Measurements from ENCODE around the gene CAMTA1. TPM values are rescaled to one million over a fixed set of nuclear protein-coding genes. Genes with fewer than 3 reads are reported as not detected.
A peak's percentile ranks its signal among the peaks of the same experiment; 100 is the strongest.
"Not testable (repeated sequence)": the region's sequence is repeated elsewhere in the genome, so short reads cannot be mapped to it uniquely, and the experiment has no call there.

CAMTA1 gene
- polyA plus RNA-seq, 12 donors: 24.2 to 51.1 (median 44.7) TPM; not detected in 1

DNA sequence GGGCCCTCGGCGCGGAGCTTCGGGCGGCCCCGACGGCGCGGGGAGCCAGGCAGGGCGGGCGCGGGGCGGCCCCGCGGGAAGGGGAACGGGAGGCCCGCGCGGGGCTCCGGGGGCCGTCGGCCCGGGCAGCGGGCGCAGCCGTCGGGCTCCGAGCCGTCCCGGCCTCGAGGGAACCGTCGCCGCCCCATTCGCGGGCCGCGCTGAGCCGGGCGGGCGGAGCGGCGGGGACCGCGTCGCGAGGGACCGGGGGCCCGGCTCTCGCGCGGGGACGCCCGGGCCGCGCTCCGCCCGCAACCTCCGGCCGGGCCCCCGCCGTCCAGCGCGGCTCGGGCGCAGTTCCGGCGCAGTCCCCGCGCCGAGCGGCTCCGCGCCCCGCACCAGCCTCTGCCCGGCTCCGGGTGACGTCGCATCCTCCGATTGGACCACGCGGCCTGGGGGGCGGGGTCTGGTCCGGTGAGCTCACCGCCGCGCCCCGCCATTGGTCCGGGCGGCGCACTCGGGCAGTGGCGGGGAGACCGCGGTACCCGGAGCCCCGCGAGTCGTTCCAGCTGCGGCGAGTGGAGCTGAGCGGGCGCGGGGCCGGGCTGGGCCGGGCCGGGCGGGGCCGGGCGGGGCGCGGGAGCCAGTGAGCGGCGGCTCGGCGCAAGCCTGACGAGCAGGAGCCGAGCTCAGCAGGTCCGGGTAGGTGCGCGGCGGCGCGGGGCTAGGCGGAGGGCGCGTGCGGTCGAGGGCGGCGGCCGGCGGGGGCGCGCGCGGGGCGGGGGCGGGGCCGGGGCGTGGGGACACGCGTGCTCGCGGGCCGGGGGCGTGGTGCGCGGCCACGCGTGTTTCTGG, 919.2 kb downstream of the CAMTA1 start:
- DNase-seq: peak; percentile 93

DNA sequence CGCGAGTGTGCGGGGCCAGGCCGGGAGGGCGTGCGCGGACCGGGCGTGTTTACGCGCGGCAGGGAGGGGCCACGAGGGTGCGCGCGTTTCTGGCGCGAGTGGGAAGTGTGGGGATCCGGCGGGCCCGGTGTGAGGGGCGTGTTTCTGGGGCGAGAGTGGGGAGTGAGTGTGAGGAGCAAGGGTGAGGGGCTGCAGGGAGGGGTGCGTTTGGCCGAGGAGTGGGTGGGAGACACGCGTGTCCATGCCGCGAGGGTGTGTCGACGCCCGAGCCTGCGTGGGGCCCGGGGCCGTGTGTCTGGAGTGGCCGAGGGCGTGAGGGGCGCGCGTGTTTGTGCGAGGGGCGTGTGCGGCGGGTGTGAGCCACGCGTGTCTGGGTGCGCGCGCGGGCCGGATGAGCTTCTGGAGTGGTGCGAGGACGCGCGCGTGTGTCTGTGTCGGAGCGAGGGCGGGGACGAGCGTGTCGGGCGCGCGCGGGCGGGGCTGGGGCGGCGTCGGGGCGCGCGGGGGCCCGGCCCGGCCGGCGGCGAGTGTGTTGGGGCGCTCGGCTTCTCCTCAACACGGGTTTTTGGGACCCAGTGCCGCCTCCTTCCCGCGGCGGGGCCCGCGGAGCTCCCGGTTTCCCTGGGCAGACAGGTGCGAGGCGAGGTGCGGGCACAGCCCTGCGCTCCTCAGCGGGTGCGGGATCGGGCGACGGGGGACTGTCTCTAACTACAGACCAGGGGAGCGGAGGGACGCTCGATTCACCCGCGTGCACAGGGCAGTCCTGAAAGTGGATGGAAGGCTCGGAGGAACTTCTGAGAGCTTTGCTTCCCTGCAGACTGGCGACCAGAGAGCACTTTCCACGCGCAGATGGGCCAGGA, 920.0 kb downstream of the CAMTA1 start:
- DNase-seq: no peak

DNA sequence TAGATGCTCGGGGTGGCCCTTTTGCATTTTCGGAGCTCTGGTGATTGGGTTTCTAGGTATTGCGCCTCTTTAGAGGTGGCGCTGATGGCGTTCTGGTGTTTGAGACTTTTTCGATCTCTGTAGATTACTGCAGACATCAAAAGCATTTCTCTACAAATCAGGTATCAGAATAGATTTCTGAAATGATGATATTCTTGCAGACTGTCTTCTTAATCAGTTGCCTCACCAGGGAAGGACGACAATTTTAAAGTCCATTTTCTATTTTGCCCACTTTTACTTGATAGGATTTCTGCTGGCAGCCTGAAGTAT, 920.6 kb downstream of the CAMTA1 start:
- DNase-seq: no peak

DNA sequence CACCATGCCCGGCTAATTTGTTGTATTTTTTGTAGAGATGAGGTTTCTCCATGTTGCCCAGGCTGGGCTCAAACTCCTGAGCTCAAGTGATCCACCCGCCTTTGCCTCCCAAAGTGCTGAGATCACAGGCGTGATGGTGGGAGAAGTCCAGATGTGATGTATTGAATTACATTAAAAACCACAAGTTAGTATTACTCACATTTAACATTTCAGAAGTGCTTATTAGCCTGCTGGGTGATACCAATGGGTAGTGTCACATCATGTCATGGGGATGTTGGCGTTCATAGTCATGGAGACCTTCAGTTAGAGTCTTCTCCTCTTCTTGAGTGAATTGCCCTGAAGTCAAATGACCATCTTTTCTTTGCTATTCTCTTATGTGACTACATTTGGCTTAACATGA, 922.3 kb downstream of the CAMTA1 start:
- DNase-seq: no peak

DNA sequence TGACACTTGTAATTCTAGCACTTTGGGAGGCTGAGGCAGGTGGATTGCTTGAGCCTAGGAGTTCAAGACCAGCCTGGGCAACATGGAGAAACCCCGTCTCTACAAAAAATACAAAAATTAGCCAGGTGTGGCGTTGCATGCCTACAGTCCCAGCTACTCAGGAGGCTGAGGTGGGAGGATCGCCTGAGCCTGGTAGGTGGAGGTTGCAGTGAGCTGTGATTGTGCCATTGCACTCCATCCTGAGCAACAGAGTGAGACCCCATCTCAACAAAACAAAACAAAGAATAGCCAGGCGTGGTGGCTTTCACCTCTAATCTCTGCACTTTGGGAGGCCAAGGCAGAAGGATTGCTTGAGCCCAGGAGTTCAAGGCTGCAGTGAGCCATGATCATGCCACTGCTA, 922.8 kb downstream of the CAMTA1 start:
- not testable (repeated sequence) for DNase-seq

DNA sequence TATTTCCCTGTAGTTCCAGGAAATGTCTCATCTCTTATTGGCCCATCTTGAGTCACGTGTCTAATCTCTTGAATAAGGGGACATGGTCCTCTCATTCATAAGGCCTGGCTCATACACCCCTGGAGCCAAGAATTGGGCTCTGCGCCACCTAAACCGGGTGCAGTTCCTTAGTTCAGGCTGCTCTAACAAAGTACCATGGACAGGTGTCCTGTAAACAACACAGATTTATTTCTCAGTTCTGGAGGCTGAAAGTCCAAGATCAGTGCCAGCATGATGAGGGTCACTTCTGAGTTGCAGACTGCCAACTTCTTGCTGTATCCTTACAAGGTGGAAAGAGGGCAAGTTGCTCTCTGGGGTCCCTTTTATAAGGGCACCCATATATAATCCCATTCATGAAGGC, 925.6 kb downstream of the CAMTA1 start:
- DNase-seq: no peak

DNA sequence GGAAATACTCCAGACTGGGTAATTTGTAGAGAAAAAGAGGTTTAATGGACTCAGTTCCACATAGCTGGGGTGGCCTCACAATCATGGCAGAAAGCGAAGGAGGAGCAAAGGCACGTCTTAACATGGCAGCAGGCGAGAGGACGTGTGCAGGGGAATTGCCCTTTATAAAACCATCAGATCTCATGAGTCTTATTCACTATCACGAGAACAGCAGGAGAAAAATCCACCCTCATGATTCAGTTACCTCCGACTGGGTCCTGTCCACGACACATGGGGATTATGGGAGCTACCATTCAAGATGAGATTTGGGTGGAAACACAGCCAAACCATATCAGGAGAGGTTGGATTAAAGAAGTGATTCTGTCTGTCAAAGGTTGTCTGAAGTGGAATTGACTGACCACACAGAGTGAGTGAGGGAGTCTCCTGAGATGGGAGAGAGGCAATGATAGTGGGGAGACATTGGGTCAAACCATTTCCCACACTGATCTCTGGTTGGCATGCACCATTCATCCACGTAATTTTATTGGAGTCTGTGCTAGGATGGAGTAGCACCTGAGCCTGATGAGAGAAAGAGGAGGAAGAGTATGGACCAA, 927.6 kb downstream of the CAMTA1 start:
- DNase-seq: no peak

DNA sequence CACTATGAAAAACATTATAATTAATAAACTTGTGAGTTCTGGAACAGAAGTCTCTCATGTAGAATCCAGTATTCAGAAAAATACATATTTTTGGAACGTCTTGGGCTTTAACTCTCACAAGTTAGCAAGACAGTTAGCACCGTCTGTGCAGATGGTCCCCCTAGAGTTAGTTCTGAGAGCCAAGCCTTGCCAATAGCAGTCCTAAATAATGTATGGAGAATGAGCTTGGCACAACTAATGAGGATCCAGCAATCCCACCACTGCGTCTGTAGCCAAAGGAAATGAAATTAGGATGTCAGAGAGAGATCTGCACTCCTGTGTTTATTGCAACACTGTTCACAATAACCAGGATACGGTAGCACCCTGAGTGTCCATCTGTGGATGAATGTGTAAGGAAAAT, 931.3 kb downstream of the CAMTA1 start:
- no peak for DNase-seq

DNA sequence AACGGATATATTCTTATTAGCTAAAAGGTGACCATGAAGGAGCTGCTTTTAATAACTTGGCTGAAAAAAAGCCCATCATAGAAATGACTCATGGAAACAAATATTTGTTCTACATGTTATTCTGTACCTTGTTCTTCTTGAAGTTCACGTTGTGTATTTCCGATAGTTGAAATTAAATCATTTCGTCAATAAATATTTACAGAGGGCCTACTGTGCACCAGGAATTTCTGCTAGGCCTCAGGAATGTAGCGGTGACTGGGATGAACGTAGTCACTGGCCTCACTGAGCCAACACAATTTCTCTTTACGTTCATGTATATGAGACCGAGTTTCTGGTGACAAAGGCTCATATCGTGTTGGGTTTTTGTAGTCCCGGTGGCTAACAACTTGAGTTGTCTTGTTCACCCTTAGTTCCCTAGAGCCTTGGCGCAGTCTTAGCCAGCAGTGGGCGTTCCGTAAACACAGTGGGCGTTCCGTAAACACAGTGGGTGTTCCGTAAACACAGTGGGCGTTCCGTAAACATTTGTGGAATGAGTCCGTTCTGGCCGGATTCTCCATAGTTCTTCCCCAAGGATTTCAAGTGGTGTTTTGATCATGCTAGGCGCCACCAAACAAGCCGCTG, 932.6 kb downstream of the CAMTA1 start:
- DNase-seq: no peak

DNA sequence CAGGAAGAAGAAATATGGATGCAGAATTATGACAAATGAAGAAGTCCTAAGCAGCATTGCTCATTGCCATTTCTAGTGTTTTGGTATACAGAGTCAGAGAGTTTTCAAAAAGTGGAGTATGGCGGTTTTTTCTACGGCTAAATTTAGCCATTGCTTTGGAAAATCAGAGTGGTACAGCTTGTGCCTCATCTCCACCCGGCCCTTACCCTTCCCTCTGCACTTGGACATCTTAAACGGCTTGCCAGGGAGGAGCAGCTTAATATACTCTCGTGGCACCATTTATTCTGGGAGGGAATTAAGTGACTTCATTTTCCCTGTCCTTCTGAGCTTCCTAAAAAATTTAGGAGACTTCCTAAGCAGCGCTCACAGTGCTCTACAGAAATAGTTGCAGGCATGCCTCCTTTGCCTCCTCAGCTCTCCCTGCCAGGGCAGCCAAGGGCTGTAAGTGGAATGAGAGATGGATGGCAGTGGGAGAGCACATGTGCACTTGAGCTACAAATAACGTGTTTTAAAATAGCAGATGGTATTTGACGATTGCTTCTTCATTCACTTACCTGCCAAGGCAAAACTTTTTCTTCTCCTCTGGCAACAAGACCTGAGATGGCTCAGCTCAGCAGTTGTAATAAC, 934.3 kb downstream of the CAMTA1 start:
- no peak for DNase-seq

DNA sequence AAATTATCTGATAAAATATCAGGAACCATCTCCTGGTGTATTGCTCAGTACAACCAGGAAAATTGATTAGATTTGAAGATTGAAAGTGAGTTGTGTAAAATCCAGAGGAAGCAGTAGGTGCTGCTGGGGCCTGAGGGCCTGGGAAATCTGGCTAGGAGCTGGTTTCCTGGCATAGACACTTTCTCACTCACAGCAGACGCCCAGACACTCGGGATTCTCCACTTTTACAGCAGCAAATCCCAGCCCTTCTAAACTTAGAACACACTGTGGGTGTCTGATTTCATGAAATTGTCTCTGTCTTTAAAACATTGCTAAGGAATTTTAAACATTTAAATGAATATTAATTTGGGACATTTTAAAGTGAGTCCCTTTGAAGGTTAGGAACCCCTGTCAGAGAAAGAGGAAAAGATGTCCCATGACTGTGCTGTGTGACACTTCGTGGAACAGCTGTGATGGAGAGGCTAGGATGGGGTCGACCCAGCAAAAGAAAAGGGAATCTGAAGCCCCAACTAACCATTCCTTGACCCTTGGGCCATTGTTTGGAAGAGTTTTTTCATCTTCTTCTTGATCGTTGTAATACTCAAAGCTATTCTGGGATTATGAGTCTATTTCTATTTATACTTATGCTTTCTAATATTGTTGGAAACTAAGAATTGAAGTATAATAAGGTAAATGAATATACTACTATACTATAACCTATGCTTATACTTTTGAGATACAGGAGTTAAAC, 936.9 kb downstream of the CAMTA1 start:
- DNase-seq: no peak

DNA sequence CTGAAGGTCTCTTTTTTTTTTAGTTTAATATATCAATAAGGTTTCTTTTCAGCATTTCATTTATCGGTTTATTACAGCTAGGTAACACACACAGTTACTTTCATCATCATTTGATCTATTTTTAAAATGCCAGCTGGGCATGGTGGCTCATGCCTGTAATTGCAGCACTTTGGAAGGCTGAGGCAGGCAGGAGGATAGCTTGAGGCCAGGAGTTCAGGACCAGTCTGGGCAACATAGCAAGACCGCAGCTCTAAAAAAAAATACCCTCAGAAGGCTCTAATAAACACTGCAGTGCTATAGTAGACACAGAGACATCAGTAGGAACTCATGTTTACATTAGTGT, 937.4 kb downstream of the CAMTA1 start:
- DNase-seq: no peak

DNA sequence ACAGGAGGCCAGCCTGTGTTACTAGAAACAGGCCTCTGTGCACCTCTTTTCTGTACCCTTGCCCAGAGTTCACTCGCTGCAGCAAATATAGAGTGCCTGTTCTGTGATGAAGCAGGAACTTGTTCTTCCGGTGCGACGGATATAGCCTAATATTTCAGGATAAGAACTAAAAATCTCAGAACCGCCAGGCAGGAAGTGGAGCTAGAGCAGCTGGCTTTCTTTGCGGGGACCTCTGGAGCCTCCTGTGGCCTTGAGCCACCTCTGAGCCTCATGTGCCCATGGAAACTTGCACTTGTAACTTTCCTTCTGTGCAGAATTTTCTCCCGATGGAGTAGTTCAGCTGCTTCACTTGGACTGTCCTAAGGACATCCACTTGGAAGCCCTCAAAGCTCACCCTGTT, 941.4 kb downstream of the CAMTA1 start:
- no peak for DNase-seq

DNA sequence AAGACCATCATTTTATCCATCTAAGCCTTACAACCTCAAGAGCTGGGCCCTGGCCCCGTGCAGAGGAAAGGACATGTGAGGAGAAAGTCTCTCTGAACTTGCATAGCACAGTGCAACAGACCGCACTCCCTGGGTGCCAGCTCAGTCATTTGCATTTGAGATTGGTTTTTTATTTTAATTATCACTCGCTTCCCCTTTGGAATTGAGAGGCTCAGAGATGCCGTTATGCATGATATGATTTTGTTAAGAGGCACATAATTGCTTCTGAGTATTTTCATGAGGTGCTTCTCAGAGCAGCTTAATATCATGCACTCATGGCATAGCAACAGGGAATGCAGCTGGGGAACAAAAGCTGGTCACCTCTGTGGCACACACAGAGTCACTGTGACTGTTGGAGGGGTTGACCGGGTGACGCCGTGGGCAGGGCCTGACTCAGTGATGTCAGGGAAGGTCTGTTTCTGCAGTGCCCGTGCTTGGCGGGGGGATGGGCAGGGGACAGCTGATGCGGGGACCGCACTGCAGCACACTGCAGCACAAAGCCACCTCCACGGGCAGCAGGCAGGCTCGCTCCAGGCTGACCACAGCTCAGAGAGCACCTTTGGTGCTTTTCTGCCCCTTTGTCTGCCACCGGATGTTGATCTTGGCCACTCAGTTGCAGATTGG, 942.7 kb downstream of the CAMTA1 start:
- no peak for DNase-seq

DNA sequence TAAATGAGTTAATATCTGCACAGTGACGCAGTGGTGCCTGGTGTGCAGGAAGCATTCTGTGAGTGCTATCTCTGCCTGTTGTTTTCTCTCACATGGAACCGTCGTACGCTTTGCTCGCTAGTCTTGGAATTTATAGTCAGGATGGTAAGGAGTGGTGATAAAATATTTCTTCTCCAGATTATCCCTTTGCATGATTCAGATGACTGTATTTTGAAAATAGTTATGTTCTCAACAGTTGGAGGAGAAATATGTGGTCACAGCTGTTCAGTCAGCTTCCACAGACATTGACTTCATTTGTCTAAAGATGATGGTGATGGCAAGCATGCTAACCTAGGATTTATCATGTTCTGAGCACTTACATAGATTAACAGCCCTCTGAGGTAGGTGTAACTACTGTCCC, 944.5 kb downstream of the CAMTA1 start:
- no peak for DNase-seq

DNA sequence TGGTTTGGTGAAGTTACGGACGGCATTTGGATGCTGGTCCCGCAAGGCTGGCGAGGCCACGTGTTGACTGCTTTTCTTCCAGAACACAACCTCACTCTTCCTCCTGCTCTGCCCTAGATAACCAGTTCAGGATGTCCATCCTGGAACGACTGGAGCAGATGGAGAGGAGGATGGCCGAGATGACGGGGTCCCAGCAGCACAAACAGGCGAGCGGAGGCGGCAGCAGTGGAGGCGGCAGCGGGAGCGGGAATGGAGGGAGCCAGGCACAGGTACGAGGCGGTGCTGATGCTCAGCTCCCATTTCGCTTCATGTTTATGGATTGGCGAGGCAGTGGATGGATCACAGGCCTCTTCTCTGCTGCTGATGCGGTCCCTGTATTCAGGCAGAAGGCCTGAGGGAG, 947.1 kb downstream of the CAMTA1 start:
- DNase-seq: no peak

DNA sequence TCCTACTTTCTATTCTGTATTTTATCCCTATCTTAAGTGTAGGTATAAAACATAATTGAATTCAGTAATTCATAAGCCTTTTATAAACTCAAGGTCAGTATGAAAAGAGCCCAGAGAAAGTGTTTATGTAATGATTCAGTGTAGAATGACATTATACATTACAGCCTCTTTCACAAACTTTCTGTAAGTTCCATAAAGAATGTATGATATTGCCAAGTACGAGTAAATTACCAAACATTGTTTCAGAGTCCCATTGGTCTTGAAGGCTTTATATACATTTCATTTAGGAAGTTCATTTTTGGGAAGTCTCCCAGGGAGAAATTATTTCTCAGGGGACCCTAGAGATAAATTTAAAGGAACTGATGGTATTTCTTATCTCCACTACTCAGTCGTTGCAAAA, 948.0 kb downstream of the CAMTA1 start:
- DNase-seq: no peak

DNA sequence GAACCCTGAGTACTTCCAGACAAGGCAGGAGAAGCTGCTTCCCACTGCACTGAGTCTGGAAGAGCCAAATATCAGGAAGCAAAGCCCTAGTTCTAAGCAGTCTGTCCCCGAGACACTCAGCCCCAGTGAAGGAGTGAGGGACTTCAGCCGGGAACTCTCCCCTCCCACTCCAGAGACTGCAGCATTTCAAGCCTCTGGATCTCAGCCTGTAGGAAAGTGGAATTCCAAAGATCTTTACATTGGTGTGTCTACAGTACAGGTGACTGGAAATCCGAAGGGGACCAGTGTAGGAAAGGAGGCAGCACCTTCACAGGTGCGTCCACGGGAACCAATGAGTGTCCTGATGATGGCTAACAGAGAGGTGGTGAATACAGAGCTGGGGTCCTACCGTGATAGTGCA, 952.8 kb downstream of the CAMTA1 start:
- DNase-seq: no peak

DNA sequence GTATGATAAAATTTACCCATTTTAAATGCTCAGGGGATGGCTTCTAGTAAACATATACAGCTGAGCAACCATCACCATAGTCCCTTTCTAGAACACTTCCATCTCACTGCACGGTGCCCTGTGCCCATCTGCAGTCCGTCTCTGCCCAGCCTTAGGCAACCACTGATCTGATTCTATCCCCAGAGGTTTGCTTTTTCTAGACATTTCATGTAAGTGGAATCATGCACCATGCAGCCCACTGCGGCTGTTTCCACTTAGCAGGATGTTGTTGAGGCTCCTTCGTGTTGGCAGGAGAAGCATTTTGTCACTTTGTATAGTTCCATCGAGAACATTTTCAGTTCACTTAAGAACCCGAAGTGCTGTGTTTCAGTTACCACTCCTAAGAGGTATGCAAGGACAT, 958.1 kb downstream of the CAMTA1 start:
- DNase-seq: no peak

DNA sequence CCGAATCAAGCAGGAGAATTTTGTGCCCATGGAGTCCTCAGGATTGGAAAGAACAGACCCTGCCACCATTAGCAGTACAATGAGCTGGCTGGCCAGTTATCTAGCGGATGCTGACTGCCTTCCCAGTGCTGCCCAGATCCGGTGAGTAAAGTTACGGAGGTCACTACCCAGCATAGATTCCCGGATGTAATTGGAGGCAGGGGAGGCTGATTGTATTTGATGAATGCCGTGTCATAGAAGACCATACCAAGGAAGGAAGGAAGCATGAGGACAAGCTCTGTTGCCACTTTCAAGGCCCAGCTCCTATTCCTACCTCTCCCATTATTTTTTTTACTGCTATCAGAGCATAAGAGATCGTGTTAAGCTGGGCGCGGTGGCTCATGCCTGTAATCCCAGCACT, 959.6 kb downstream of the CAMTA1 start:
- DNase-seq: no peak

DNA sequence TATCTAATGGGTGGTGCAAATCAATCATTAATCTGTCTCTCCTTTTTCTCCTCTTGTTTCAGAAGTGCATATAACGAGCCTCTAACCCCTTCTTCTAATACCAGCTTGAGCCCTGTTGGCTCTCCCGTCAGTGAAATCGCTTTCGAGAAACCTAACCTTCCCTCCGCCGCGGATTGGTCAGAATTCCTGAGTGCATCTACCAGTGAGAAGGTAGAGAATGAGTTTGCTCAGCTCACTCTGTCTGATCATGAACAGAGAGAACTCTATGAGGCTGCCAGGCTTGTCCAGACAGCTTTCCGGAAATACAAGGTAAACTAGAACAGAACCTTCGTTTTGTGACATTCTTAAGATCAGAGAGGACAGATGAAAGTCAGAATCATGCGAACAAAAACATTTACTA, 960.5 kb downstream of the CAMTA1 start:
- no peak for DNase-seq

All from muscle of arm (tissue), 12 donors.